Activated CD4-positive, CD25-positive, alpha-beta regulatory T cell (primary cell): Measurements from ENCODE around the gene LHFPL4.

ENCODE experiments used
- DNase-seq, 4 experiments: peaks; one replicate each; lab custom pipeline; 2025; lab: John Stamatoyannopoulos, UW

LHFPL4 gene

GRCh38 chr3:9473496-9474065, 80.0 kb downstream of the LHFPL4 start:
- DNase-seq = no peak

- DNase-seq = no peak
Observed at GRCh38 chr3:9469986-9470385, 83.6 kb downstream of the LHFPL4 start.

DNA sequence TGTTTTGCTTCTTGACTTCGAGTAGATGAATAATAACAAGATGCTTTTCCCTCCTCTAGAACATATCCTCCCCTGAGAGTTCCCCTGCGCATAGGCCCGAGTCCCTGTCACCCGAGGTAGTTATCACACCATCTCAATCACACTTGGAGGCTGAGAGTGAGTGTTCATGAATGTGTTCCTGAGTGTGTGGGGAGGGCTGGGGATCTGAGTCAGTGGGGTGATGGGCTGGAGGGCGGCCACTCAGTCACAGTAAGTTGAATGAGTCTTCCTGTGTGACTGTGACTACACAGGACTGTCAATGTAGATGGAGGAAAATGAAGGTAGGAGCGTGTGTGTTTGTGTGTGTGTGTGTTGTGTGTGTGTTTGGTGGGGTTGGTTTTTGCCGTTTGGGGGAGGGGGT, 85.2 kb downstream of the LHFPL4 start:
- DNase-seq = no peak

DNA sequence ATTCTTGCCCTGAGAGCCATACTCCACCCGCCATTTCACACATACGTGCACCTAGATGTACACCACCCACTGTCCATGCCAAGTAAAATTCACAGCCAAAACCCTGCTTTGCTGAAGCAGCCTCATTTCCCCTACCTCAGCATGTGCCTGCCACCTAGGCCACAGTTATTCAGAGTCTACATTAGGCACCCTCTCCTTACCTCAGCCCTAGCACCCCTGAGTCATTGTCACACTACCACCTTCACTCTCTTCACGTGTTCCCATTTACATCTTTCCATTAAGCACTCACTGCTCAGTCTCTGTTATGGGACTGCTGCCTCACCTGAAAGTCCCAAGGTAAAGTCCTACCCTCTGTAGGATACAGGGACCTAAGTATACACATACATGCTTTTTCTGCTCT, 86.2 kb downstream of the LHFPL4 start:
- no peak for DNase-seq

- DNase-seq = no peak
Observed at GRCh38 chr3:9455596-9456131, 98.0 kb downstream of the LHFPL4 start.

- DNase-seq = no peak
Observed at GRCh38 chr3:9452417-9452816, 101.2 kb downstream of the LHFPL4 start.

DNA sequence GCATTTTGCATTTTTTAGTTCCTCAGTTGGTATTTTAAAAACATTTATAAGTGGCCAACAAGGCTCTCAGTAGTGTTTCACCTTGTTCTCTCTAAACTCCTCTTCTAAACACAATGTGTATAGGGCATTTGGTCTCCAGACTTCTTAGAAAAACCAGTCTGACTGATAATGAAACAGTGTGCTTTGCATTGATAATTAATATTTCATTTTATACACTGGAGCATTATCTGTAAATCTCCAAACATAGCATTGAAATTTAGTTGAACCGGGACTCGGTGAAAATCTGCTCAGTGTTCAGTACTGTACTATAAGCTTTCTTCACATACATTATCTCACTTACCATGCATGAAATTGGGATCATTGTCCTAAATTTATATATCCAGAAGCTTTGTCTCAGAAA, 102.6 kb downstream of the LHFPL4 start:
- DNase-seq = no peak

- no peak for DNase-seq
Observed at GRCh38 chr3:9450126-9450525, 103.5 kb downstream of the LHFPL4 start.

- no peak for DNase-seq
Observed at GRCh38 chr3:9448643-9449042, 105.0 kb downstream of the LHFPL4 start.
